ENCODE measurements around the gene PITPNC1. TPM values are rescaled to one million over a fixed set of nuclear protein-coding genes. Genes with fewer than 3 reads are reported as not detected.
"Not testable (repeated sequence)": the region's sequence is repeated elsewhere in the genome, so short reads cannot be mapped to it uniquely, and the experiment has no call there.

PITPNC1 gene
- total and polyA plus RNA-seq, 12 donors: 4.9 to 33.0 (median 14.0) TPM

DNA sequence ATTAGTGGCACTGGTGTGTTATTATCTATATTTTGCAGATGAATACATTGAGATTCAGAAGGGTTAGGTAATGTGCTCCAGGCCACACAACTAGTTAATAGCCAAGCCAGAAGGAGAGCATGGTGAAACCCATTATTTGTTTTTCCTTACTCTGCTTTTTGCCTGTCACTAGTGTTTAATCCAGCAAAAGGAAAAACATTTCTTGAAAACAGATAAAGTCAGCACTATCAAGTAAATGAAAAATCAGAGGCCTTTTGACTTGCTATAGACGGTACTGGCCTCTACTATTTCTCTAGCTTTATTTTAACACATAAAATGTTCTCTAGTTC, 4.8 kb downstream of the PITPNC1 start:
- Histone ChIP-seq H3K27me3 (no peaks in the 10 kb centered on the region), H3K4me3 (no peak overlapping the region), H3K9me3 (replicated peaks in 1 of 3) (no peaks in the 10 kb centered on the region), H3K4me1 (replicated peaks in 1 of 2) (peaks cover 0 to under 1% of the 10 kb centered on the region in 2 donors), H3K36me3 (replicated peaks in 1 of 2) (no peaks in the 10 kb centered on the region), H3K27ac (no peak overlapping the region)
- WGBS, 4 donors: 53 to 69% (median 62%) methylated on average over 1 of the region's 1 CpG
- TF ChIP-seq, protein P1, sequence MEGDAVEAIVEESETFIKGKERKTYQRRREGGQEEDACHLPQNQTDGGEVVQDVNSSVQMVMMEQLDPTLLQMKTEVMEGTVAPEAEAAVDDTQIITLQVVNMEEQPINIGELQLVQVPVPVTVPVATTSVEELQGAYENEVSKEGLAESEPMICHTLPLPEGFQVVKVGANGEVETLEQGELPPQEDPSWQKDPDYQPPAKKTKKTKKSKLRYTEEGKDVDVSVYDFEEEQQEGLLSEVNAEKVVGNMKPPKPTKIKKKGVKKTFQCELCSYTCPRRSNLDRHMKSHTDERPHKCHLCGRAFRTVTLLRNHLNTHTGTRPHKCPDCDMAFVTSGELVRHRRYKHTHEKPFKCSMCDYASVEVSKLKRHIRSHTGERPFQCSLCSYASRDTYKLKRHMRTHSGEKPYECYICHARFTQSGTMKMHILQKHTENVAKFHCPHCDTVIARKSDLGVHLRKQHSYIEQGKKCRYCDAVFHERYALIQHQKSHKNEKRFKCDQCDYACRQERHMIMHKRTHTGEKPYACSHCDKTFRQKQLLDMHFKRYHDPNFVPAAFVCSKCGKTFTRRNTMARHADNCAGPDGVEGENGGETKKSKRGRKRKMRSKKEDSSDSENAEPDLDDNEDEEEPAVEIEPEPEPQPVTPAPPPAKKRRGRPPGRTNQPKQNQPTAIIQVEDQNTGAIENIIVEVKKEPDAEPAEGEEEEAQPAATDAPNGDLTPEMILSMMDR (IDR thresholded peaks at IDR 0.05): no peak
- no peak for TF ChIP-seq POLR2A (IDR thresholded peaks at IDR 0.05)
- intact Hi-C loops (cut with DNase I): loop anchor here in 1 of 2 donors (10.0 kb wide), 1 partner anchor 253 kb away; no protein-coding TSS in a partner anchor
- DNase-seq: no peak

DNA sequence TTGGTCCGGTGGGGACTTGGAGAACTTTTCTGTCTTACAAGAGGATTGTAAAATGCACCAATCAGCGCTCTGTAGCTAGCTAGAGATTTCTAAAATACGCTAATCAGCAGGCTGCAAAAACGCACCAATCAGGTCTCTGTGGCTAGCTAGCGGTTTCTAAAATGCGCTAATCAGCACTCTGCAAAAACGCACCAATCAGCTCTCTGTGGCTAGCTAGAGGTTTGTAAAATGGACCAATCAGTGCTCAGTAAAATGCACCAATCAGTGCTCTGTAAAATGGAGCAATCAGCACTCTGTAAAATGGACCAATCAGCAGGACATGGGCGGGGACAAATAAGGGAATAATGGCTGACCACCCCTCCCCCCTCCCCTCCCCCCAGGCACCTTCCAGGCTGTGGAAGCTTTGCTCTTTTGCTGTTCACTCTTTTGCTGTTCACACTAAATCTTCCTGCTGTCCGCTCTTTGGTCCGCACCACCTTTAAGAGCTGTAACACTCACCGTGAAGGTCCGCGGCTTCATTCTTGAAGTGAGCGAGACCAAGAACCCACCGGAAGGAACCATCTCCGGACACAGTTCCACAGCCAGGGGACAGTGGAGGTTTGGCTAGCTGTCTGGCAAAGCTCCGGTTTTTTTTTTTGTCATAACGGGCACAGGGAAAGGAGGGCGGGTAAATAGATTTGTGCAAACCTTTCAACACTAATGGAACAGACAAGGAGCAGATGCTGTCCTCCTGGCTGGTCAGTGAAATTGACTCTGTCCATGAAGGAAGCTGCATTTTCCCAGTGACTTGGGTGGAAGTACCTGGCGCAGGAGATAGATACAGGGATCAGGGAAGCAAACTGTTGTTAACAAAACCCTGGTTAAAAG, 8.3 kb downstream of the PITPNC1 start:
- no peaks in the 10 kb centered on the region for H3K9me3 ChIP-seq (replicated peaks in 1 of 3)
- H3K36me3 ChIP-seq (replicated peaks in 1 of 2): no peaks in the 10 kb centered on the region
- H3K27me3 ChIP-seq: no peaks in the 10 kb centered on the region
- TF ChIP-seq POLR2A (IDR thresholded peaks at IDR 0.05): no peak
- TF ChIP-seq, protein P1 (IDR thresholded peaks at IDR 0.05): no peak
- peak in 1 of 7 donors; percentile 43 for DNase-seq
- no peak overlapping the region for H3K27ac ChIP-seq
- H3K4me1 ChIP-seq (replicated peaks in 1 of 2): peaks cover 0 to 4% of the 10 kb centered on the region in 2 donors
- 88 to 97% (median 95%) methylated on average over 20 of the region's 20 CpGs for WGBS, 4 donors
- H3K4me3 ChIP-seq: no peak overlapping the region
- intact Hi-C loops (cut with DNase I): loop anchor here in 1 of 2 donors (5.0 to 10.0 kb wide), 2 partner anchors 92 to 249 kb away; no protein-coding TSS in a partner anchor

DNA sequence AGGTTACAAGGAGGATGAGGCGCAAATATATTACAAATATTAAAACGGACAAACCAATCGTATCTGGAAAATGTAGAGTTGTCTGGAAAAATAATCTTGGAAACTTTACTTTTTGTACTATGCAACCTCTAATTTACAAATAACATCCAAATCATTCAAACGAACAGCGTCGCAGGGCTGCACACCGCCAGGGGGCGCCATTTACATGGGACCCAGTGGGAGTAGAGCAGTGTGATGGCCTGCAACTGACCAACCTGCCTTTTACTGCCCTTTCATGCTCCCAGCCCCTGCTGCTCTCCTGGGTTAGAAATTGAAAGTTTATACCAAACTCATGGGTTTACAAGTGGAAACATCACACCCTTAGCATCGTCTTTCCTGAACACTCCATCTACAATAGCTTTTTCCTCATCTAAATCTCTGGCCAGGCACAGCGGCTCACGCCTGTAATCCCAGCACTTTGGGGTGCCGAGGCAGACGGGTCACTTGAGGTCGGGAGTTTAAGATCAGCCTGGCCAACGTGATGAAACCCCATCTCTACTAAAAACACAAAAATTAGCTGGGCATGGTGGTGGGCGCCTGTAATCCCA, 10.0 kb downstream of the PITPNC1 start:
- peak in 6 of 7 donors; percentile 26 to 69 (median 48) for DNase-seq
- intact Hi-C loops (cut with DNase I): loop anchor here in 1 of 2 donors (5.0 to 10.0 kb wide), 2 partner anchors 90 to 248 kb away; no protein-coding TSS in a partner anchor
- Histone ChIP-seq H3K4me3 (no peak overlapping the region), H3K36me3 (replicated peaks in 1 of 2) (no peaks in the 10 kb centered on the region), H3K27me3 (no peaks in the 10 kb centered on the region), H3K9me3 (replicated peaks in 1 of 3) (no peaks in the 10 kb centered on the region), H3K27ac (no peak overlapping the region), H3K4me1 (replicated peaks in 1 of 2) (peaks cover 0 to 8% of the 10 kb centered on the region in 2 donors)
- TF ChIP-seq POLR2A (IDR thresholded peaks at IDR 0.05): no peak
- TF ChIP-seq, protein P1 (IDR thresholded peaks at IDR 0.05): peak; percentile 45 to 64 (median 55)
- 74 to 77% (median 75%) methylated on average over 15 to 16 of the region's 16 CpGs for WGBS, 4 donors

DNA sequence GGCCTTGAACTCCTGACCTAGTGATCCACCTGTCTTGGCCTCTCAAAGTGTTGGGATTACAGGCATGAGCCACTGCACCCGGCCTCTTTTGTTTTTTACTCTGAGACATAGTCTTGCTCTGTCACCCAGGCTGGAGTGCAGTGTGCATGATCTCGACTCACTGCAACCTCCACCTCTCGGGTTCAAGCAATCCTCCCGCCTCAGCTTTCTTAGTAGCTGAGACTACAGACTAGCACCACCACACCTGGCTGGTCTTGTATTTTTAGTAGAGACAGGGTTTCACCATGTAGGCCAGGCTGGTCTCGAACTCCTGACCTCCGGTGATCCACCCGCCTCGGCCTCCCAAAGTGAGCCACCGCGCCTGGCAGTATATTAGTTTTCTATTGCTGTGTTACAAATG, 11.5 kb downstream of the PITPNC1 start:
- H3K9me3 ChIP-seq (replicated peaks in 1 of 3); H3K4me3 ChIP-seq; H3K27me3 ChIP-seq; H3K27ac ChIP-seq; H3K36me3 ChIP-seq (replicated peaks in 1 of 2); DNase-seq: not testable (repeated sequence)
- H3K4me1 ChIP-seq (replicated peaks in 1 of 2): peaks cover 0 to 14% of the 10 kb centered on the region in 2 donors
- WGBS, 4 donors: 87 to 98% (median 97%) methylated on average over 10 of the region's 10 CpGs
- intact Hi-C loops (cut with DNase I): loop anchor here in 1 of 2 donors (5.0 to 10.0 kb wide), 2 partner anchors 89 to 246 kb away; no protein-coding TSS in a partner anchor

Data from adrenal gland (tissue), 12 donors.